COLO668 (cell line): ENCODE results near the gene TMEM106B.
A peak's percentile ranks its signal among the peaks of the same experiment; 100 is the strongest.
"Not testable (repeated sequence)": the region's sequence is repeated elsewhere in the genome, so short reads cannot be mapped to it uniquely, and the experiment has no call there.

ENCODE experiments used
- DNase-seq: peaks from one replicate; lab custom pipeline; 2025; ENCODE audit not compliant: unreplicated experiment; lab: John Stamatoyannopoulos, UW

Gene TMEM106B

DNA sequence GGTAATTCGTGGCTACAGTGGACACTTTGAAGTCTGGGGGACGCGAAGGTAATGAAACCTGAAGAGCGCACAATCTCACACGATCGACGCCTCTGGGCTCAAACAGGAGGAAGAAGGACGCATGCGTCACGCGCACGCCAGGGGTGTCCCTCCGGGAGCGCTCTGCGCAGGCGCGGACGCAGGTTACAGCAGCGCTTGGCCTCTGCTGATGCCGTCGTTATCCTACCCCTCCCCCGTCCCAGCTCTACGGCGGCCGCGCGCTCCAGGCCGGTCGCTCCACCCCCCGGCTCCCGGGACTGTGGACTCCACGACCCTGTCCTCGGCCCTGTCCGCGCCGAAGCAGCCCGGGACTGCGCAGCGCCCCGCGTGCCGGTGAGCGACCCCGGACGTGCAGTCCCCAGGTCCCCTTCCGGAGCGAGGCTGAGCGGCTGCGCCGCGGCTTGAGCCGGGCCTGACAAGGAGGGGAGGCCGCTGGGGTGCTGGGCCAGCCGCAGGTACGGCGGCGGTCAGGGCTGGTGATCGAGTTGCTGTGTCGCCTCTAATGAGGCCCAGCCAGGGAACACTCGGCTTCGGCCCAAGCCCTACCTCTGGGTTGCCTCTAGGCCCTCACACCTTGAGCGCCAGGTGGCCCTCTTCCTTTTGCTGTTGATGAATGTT lies at the start of gene TMEM106B:
TMEM106B (plus strand) TSS at position 241 of the 657 bp plus-strand sequence. CDS start 3,517 bp downstream, outside the sequence.
- peak; percentile 100 for DNase-seq

DNA sequence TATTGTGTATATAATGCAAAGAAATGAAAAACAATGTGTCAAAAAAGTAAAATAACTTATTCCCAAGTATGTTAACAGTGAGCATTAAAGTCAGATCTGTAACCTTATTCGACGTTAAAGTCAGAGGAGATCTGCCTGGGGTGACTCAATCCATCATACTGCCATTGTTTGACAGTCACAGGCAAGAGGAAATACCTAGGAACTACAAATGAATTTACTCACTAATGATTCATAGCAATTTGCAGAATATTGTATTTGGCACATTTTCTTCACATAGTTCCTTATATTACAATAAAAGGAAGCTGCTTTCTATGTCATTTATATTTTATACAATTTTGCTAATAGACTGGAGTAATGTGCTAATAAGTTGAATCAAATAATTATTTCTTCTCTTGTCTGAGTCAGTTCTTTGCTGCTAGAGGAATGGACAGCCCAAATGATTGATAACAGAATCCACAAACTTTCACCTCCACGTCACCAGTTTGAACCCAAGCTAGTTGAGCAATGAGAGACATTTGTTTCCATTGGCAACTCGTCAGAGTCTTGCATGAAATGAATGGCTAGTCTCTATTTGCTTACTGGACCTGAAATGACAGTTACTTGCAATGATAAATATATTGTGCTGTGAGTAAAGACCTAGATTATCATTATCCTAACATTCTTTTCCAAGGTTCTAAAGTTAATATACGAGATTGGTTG lies 48.5 kb upstream of the TMEM106B start:
- no peak for DNase-seq

DNA sequence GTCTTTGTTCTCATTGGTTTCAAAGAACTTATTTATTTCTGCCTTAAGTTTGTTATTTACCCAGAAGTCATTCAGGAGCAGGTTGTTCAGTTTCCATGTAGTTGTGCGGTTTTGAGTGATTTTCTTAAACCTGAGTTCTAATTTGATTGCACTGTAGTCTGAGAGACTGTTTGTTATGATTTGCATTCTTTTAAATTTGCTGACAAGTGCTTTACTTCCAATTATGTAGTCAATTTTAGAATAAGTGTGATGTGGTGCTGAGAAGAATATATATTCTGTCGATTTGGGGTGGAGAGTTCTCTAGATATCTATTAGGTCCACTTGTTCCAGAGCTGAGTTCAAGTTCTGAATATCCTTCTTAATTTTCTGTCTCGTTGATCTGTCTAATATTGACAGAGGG lies 43.0 kb upstream of the TMEM106B start:
- not testable (repeated sequence) for DNase-seq

DNA sequence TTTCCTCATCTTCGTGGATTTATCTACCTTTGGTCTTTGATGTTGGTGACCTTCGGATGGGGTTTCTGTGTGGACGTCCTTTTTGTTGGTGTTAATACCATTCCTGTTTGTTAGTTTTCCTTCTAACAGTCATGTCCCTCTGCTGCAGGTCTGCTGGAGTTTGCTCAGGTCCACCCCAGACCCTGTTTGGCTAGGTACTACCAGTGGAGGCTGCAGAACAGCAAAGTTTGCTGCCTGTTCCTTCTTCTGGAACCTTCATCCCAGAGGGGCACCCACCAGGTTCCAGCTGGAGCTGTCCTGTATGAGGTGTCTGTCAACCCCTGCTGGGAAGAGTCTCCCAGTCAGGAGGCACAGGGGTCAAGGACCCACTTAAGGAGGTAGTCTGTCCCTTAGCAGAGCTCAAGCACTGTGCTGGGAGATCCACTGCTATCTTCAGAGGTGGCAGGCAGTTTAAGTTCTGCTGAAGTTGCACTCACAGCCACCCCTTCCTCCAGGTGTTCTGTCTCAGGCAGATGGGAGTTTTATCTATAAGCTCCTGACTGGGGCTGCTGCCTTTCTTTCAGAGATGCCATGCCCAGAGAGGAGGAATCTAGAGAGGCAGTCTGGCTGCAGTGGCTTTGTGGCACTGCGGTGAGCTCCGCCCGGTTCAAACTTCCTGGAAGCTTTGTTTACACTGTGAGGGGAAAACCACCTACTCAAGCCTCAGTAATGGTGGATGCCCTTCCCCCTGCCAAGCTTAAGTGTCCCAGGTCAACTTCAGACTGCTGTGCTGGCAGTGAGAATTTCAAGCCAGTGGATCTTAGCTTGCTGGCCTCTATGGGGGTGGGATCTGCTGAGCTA lies 40.9 kb upstream of the TMEM106B start:
- DNase-seq: peak; percentile 36

DNA sequence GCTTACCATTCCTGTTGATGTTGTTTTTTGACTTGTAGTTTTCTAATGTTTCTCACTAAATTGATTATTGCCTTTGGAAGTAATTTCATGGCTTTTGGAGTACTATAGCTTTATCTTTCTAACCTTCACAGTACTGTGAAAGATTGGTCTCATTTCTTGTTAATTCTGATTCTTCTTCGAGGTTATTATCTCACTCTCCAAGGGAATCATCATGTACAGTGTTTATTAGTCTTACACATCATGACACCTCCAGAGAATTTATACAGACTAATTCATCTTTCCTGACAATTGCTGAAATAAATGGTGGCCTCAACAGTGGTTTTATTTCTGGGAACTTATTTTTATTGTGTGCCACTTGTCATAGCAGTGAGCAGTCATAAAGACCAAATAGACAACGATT lies 37.4 kb upstream of the TMEM106B start:
- DNase-seq: no peak

DNA sequence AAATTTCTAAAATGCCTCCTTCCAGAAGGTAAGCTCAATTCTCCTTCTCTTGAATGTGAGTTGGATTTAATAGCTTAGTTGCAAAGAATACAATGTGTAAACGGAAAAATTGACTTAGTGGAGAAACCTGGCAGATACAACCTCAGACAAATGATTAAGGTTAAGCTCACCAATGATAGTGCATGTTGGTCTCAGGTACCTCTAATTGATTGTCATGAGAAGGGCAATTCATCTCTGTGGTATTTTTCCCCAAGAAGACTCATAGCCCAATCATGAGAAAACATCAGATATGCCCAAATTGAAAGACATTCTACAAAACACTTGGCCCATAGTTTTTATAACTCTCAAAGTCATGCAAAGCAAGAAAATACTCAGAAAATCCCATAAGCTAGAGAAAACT lies 36.2 kb upstream of the TMEM106B start:
- DNase-seq: no peak

DNA sequence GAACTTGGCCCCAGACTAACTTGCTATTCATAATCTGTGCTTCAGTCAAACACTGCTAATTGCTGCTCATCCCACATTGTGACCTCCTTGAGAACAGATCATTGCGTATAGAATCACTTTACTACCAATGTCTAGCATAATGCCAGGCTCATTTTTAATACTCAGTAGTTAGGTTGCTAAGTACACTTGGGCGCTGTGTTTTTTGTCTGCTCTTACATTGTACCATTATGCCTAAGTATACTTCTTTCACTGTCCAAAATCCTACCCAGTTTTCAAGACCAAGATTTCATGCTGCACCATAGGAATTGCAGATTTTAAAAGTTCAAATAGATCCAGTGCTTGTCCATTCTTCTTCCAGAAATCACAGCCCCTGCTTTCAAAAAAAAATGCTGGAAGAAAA lies 32.8 kb upstream of the TMEM106B start:
- DNase-seq: no peak

DNA sequence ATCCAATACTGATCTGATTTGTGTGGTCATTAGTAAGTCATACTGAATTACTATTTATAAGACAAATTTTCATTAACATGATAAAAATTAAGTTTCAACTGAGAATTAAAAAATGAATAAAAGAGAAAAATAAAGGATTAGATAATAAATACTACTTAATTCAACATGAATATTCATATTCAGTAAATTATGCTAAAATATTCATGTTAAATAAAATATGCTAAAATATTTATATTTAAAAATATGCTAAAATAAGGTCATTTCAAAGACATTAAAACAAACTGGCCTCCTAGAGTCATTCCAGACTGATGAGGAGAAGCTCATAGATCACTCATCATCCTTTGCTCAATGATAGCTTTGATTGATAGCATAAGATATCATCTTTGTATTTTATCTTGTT lies 16.7 kb upstream of the TMEM106B start:
- no peak for DNase-seq

DNA sequence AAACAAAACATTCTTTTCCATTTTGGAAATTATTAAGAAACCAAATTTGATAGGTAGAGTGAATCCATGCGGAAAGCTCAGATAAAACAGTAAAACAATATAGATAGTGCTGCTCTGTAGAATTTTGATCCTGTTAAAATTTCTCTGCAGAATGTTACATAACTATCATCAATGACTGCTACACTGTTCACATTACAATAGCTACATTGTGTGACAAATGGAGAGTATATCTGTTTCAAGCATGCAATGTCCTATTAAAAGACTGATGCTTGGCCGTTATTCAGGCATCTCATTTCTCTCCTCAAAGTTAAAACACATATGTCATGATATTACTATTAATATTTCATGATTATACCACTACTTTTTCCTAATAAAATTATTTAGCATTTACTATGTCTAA lies 14.7 kb upstream of the TMEM106B start:
- no peak for DNase-seq

DNA sequence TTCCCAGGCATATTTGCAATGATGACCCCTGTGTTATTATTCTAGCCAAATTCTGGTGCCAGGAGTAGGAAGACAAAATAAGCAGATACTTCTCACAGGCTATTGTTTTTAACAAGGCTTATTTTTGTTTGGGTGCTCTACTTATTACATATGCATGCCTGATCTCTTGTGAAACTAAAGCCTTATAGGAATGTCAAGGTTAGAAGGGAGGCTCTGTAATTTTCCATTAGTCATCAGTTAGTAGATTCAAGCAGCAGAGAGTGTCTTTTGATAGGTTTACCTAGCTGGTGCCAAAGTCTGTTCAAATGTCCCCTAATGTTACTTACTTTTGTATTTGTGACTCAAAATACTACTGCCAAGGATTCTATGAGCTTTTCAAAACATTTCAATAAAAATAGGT lies 11.7 kb upstream of the TMEM106B start:
- DNase-seq: no peak

DNA sequence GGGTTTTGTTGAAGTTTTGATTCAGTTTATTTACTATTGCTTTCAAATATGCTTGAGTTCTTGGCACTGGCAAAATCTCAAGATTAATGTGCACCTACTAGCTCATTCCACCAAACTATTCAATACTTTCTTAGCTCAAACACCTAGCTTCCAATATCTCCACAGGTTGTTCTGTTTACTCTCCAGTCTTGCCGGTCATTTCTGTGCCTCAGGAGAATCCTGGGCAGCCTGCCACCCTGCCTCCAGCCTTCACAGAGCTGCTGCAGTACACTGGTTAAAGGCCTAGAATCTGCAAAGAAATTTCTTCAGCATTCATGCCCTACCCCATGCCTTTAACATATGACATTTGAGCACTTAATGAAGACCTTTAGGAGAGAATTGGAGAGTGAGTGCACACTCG lies 4.0 kb upstream of the TMEM106B start:
- no peak for DNase-seq

DNA sequence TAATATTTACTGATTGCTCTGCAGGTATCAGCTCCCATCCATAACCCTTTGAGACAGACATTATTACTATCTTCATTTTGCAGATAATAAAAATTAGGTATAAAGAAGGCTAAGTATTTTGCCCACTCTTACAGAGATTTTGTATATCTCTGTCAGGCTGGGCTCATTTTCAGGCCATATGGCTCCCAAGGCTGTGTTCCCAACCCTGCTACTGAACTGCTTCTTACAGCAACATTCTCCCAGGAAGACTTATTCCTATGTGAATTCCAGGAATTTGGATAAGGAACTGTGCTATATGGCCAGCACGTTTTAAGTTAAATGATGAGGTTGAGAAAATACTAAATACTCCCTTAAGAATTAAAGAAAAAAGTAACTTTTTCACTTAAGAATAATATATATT lies 1.9 kb upstream of the TMEM106B start:
- no peak for DNase-seq

DNA sequence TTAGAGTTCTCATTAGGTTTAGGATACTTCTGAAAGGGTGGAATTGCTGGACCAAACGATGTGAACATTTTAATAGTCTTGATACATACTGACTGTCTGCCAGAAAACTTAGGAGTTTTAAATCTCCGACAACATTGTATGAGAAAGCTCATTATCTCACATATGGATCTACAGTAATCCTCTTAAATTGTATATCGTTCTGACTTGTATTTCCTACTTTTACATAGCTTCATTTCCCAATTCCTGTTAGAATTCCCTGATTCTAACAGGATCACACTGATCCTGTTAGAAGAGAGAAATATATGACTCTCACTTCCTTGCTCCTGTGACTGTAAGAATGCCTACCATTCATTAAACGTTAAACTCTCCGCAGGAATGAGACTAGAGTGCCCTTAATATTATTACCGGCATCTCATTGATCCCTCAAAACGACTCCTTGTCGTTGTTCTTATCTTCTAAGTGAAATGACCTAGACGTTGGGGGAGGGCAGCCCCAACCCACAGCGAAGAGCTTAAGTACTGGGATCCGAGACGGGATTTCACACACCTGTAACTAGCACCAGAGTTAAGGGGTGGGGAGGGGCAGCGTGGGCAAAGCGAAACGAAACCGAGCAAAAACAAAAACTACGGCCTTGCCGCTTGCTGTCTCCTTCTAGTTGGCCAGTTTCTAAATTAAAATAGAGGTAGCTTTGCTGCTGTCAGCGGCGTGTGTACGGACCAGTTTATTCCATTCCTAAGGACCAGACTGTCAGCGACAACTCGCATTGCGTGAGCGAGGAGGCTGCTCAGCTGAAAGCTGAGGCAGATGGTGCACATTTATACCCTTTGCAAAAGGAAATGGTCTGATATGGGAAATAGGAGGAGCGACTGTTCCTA lies 678 bp upstream of the TMEM106B start:
- peak; percentile 73 for DNase-seq

DNA sequence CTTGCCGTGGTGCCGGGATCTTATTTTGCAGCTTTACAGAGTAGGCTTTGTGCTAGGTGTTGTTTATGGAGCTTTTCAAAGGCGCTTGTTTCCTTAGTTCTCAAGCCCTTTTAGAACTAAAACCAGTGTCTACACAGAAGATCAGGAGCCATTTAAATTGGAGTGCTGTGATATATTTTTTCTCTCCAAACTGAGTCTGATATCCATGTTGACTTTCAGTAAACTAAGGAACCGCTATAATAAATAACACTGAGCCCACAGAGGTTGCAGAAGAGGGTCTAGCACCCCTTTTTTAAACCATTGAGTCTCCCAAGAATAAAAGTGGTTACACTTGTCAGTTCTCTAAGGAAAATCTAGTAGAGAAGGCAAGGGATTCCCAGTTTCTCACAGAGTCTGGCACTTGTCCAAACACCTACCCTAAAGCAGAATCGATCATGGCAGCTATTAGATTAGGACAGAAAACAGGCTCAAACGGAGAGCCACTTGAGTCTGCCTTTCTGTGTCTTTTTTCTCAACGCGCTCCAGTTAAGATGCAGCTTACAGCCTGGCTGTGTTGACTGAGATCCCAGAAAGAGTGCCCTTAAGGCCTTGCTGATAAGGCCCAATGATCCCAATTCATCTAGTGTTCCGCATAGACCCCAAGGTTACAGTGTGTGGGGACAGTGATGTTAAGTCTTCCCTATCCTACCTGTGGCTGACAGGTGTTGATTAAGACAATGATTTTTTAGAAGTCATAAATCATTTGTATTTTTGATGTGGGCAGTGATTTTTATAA lies 804 bp downstream of the TMEM106B start:
- peak; percentile 34 for DNase-seq

DNA sequence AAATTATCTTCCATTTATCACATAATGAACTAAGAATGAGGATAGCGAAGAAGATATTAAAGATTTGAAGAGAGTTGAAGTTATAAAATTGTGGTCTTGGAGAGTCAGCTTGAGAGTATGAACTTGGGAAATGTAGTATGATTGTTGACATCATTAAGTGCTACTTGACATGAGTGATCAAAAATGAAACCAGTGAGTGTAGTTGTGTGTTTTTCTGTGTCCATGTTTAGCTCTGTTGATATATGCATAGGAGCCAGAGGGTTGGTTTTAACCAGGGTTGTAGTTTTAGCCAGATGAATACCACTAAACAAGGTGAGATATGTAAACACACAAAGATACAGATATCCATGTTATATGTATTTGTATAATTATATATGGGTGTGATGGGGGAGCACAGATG lies 6.2 kb downstream of the TMEM106B start:
- no peak for DNase-seq

DNA sequence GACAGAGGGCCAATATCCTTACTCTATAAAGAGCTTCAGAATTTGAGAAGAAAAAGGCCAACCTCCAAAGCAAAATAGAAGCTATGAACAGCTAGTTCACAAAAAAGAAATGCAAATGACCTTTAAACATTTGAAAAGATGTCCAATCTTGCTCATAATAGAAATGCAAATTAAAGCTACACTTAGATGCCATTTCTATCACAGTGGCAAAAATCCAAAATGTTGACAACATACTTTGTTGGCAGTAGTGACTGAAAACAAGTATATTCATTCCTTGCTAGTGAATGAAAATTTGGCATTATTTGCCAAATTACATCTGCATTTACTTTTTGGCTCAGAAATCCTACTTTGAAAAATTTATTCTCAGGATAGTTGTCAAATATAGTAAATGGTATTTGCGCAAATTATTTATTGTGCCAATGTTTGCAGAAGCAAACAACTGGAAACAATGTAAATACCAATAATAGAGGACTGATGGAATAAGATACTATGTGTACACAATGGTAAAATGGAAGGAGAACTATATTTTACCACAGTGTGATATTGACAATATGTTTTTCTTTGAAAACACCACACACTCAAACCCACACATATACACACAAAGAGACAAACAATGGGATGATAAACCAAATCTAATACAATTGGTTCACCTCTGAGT lies 9.4 kb downstream of the TMEM106B start:
- DNase-seq: no peak

DNA sequence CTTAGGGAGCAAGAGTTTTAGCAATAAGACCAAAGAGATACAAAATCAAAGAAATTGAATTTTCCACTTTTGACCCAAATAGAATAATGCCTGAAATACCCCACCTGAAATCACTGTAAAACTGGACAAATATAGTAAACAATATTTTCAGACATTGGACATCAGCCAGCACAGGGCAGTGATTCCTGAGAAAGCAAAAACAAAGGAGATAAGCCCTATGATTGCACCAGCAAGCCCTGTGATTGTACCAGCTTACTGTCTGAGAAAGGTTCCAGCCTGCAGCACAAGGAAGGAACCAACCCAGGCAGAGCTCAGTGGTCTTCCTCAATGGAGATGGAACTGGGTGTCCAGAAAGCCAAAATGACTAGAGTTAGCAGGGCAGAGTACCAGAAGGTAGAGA lies 10.3 kb downstream of the TMEM106B start:
- no peak for DNase-seq

DNA sequence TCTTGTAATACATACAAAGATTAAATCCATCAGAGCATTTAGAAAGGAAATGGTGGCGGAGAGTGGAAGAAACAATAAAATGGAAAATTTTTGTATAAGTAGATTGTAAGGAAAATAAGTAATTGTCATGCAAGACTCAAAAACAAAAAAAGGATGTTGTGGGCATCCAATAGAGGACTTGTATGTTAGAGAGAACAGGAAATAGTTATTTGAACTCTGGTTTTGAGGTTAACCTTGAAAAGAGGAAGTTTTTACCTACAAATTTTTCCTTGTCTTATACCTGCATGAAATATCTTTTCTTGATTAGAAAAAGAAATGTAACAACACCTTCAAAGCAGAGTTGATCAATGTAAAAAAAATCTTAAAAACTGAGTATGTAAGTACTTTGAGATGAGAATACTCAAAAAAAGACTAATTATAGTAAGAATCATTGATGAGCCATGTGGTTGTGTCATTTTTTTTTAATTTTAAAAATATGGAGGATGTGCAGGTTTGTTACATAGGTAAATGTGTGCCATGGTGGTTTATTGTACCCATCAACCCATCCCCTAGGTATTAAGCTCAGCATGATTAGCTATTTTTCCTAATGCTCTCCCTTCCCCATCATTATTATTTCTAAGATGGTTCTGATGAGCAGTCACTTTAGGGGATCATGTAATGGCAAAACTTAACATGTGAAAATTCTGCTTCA lies 11.9 kb downstream of the TMEM106B start:
- no peak for DNase-seq

DNA sequence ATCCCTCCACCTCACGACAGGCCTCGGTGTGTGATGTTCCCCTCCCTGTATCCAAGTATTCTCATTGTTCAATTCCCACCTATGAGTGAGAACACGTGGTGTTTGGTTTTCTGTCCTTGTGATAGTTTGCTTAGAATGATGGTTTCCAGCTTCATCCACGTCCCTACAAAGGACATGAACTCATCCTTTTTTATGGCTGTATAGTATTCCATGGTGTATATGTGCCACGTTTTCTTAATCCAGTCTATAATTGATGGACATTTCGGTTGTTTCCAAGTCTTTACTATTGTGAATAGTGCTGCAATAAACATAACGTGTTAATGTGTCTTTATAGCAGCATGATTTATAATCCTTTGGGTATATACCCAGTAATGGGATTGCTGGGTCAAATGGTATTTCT lies 13.9 kb downstream of the TMEM106B start:
- DNase-seq: not testable (repeated sequence)
